Measurements from ENCODE around the gene FCHO1. TPM values are rescaled to one million over a fixed set of nuclear protein-coding genes. Genes with fewer than 3 reads are reported as not detected.
A peak's percentile ranks its signal among the peaks of the same experiment; 100 is the strongest.

FCHO1 gene
- total RNA-seq, 1 experiment from 2014 or later: 1.1 TPM

GRCh38 chr19:17718550-17718946, 32.7 kb upstream of the FCHO1 start:
- DNase-seq (ENCODE audit: low read depth, low spot score): no peak
- intact Hi-C loops (cut with micrococcal nuclease; ENCODE audit: unreplicated experiment) (no loop called here), in situ Hi-C loops (cut with HindIII; ENCODE audit: low pct_unique_long_range_greater_than_20kb, low sequenced_read_pairs) (no loop called here)
- TF ChIP-seq CTCF (IDR thresholded peaks at IDR 0.05): no peak
- TF ChIP-seq POLR2AphosphoS5 (IDR thresholded peaks at IDR 0.05; ENCODE audit: low read depth, low read length): no peak
- no peak for TF ChIP-seq TCF7L2 (IDR thresholded peaks at IDR 0.05; ENCODE audit: low read depth, low read length)
- TF ChIP-seq REST (IDR thresholded peaks at IDR 0.05; ENCODE audit: insufficient read depth in 1 of 2, low read depth in 2 of 2, low read length in 1 of 2): no peak
- TF ChIP-seq SIN3A (IDR thresholded peaks at IDR 0.05; ENCODE audit: borderline replicate concordance, insufficient read depth, low read depth, low read length): no peak
- no peaks in the 10 kb centered on the region for H3K9me3 ChIP-seq (ENCODE audit: control insufficient read depth, insufficient read depth, low read depth, low read length)
- ATAC-seq: no peak
- no peaks in the 10 kb centered on the region for H3K36me3 ChIP-seq (ENCODE audit: control insufficient read depth, insufficient read depth, low read length)
- H3K4me1 ChIP-seq (ENCODE audit: control insufficient read depth, insufficient read depth, low read length): peaks cover 9% of the 10 kb centered on the region
- H3K27ac ChIP-seq (ENCODE audit: low read length): peak overlapping the region; percentile 77
- peak overlapping the region in 1 of 2 experiments; percentile 76; a peak in 2 of 4 replicates for H3K4me3 ChIP-seq (ENCODE audit: low read depth in 2 of 2, low read length in 2 of 2)
- BruUV-seq (replicated peaks): no TSS peak
- CTCF ChIA-PET: no interaction called here
- H3K27me3 ChIP-seq (ENCODE audit: control insufficient read depth, insufficient read depth, low read length): no peaks in the 10 kb centered on the region
- POLR2A ChIA-PET: no interaction called here

GRCh38 chr19:17718947-17719711, 32.1 kb upstream of the FCHO1 start, which contains the start of gene MAP1S:
Gene MAP1S (plus strand): TSS chr19:17719480. CDS start chr19:17719503, 23 bp downstream.
- H3K9me3 ChIP-seq (ENCODE audit: control insufficient read depth, insufficient read depth, low read depth, low read length): no peaks in the 10 kb centered on the region
- intact Hi-C loops (cut with micrococcal nuclease; ENCODE audit: unreplicated experiment) (no loop called here), in situ Hi-C loops (cut with HindIII; ENCODE audit: low pct_unique_long_range_greater_than_20kb, low sequenced_read_pairs) (no loop called here)
- ChIA-PET POLR2A (no interaction called here), CTCF (no interaction called here)
- peak; percentile 17 for DNase-seq (ENCODE audit: low read depth, low spot score)
- peaks cover 9% of the 10 kb centered on the region for H3K4me1 ChIP-seq (ENCODE audit: control insufficient read depth, insufficient read depth, low read length)
- H3K27me3 ChIP-seq (ENCODE audit: control insufficient read depth, insufficient read depth, low read length): no peaks in the 10 kb centered on the region
- peak within 1 kb of the TSS; percentile 77 for H3K27ac ChIP-seq (ENCODE audit: low read length)
- H3K36me3 ChIP-seq (ENCODE audit: control insufficient read depth, insufficient read depth, low read length): no peaks in the 10 kb centered on the region
- TF ChIP-seq REST (IDR thresholded peaks at IDR 0.05; ENCODE audit: insufficient read depth in 1 of 2, low read depth in 2 of 2, low read length in 1 of 2): no peak
- peak; percentile 74 for TF ChIP-seq POLR2AphosphoS5 (IDR thresholded peaks at IDR 0.05; ENCODE audit: low read depth, low read length)
- ATAC-seq: peak; percentile 94
- H3K4me3 ChIP-seq (ENCODE audit: low read depth in 2 of 2, low read length in 2 of 2): peak within 1 kb of the TSS; percentile 76 to 78
- no TSS peak for BruUV-seq (replicated peaks)

Data from Panc1 (cell line).